Endothelial cell of umbilical vein (primary cell): ENCODE data around the gene LRCH3. TPM values are rescaled to one million over a fixed set of nuclear protein-coding genes. Genes with fewer than 3 reads are reported as not detected.

Source experiments
- BruUV-seq: library from RNA; stranded (reverse); fragments of 400-500 nt; replicated peaks from 2 replicates; lab custom pipeline; 2021; lab: Mats Ljungman, UMichigan
- CTCF ChIA-PET: fragments of 300-600, 350-600 bp; sonication (Branson Sonifier 250); formaldehyde crosslinking; loops from one replicate; lab custom pipeline; 2021; ENCODE audit warnings: antibody characterized with exemption, inconsistent platforms; lab: Charles Lee
- POLR2A ChIA-PET: fragments of 300-600, 350-600 bp; sonication (Branson Sonifier 250); formaldehyde crosslinking; loops from one replicate; lab custom pipeline; 2021; ENCODE audit warnings: antibody characterized with exemption, inconsistent platforms; lab: Charles Lee
- DNase-seq: peaks from one replicate; pipeline ENCODE4 v3.0.0-alpha.2; 2011; ENCODE audit warnings: low read depth, low spot score
- FAIRE-seq: peaks from 2 replicates; lab custom pipeline; 2011; peaks lifted over from hg19 to GRCh38; lab: Jason Lieb, UNC
- H2AFZ ChIP-seq: 2 replicates; pipeline ENCODE4 v1.6.0; 2012; ENCODE audit warnings: low read depth, low read length, control low read depth, inconsistent platforms
- H3K27ac ChIP-seq: 2 replicates; pipeline ENCODE4 v1.5.1; 2011; ENCODE audit warnings: low read depth, mild to moderate bottlenecking, control low read depth, low read length, moderate library complexity; ENCODE audit not compliant: insufficient read depth
- H3K27me3 ChIP-seq, 2 experiments: 2 replicates each; pipeline versions ENCODE4 v1.6.0 to v1.6.1; 2011; ENCODE audit warnings: low read length in 2 of 2, mixed read lengths in 1 of 2; ENCODE audit not compliant: control insufficient read depth in 2 of 2, insufficient read depth in 2 of 2
- H3K36me3 ChIP-seq, 2 experiments: 2 replicates in 1 of 2; 3 replicates in 1 of 2; pipeline ENCODE4 v1.5.1; 2011; ENCODE audit warnings: low read length in 2 of 2, mild to moderate bottlenecking in 1 of 2, moderate library complexity in 1 of 2; ENCODE audit not compliant: control insufficient read depth in 2 of 2, insufficient read depth in 2 of 2; ENCODE audit errors: extremely low read depth in 1 of 2
- H3K4me1 ChIP-seq: 3 replicates; pipeline ENCODE4 v1.5.1; 2011; ENCODE audit warnings: mild to moderate bottlenecking, low read length; ENCODE audit not compliant: control insufficient read depth, insufficient read depth; ENCODE audit errors: extremely low read depth
- H3K4me2 ChIP-seq: 2 replicates; pipeline ENCODE4 v1.6.1; 2011; ENCODE audit warnings: low read length, control low read depth, mixed read lengths; ENCODE audit not compliant: insufficient read depth
- H3K4me3 ChIP-seq, 3 experiments: fragments of 200-600 bp in 1 of 3; sonication (generic), shearing (Covaris generic) in 1 of 3; replicated peaks in 1 of 3; 2 replicates each; pipeline ENCODE4 v1.5.1; 2011 to 2016; ENCODE audit warnings: control low read depth in 3 of 3, low read length in 3 of 3, mild to moderate bottlenecking in 2 of 3, inconsistent platforms in 1 of 3, low read depth in 1 of 3, moderate library complexity in 1 of 3; ENCODE audit not compliant: insufficient read depth in 1 of 3
- H3K79me2 ChIP-seq: 2 replicates; pipeline ENCODE4 v1.6.0; 2012; ENCODE audit warnings: low read length, inconsistent platforms; ENCODE audit not compliant: control insufficient read depth, insufficient read depth
- H3K9ac ChIP-seq: replicated peaks from 2 replicates; pipeline ENCODE3; 2011; ENCODE audit warnings: low read length, control low read depth; ENCODE audit not compliant: insufficient read depth; ENCODE audit errors: extremely low read depth
- H3K9me1 ChIP-seq: replicated peaks from 3 replicates; pipeline ENCODE4 v1.6.0; 2011; ENCODE audit warnings: mild to moderate bottlenecking, low read length; ENCODE audit not compliant: control insufficient read depth, insufficient read depth; ENCODE audit errors: extremely low read depth
- H3K9me3 ChIP-seq: replicated peaks from 2 replicates; pipeline ENCODE4 v1.5.1; 2012; ENCODE audit warnings: low read length, inconsistent platforms; ENCODE audit not compliant: control insufficient read depth, insufficient read depth
- H4K20me1 ChIP-seq: replicated peaks from 2 replicates; pipeline ENCODE3; 2011; ENCODE audit warnings: mild to moderate bottlenecking, low read length; ENCODE audit not compliant: control insufficient read depth, insufficient read depth; ENCODE audit errors: extremely low read depth
- CTCF ChIP-seq, 2 donors: IDR thresholded peaks; 1 replicate in 1 of 2; 2 replicates in 1 of 2; pipeline ENCODE4 v1.5.1; 2011; ENCODE audit warnings: low read length in 2 of 2, mild to moderate bottlenecking in 2 of 2, moderate library complexity in 2 of 2, control low read depth in 1 of 2, inconsistent platforms in 1 of 2, low read depth in 1 of 2; ENCODE audit not compliant: insufficient read depth in 1 of 2; ENCODE audit errors: extremely low read depth in 1 of 2
- EZH2 ChIP-seq: IDR thresholded peaks from 2 replicates; pipeline ENCODE4 v1.6.1; 2012; ENCODE audit warnings: borderline replicate concordance, low read depth, mild to moderate bottlenecking, moderate library complexity, low read length, inconsistent platforms; ENCODE audit not compliant: severe bottlenecking
- FOS ChIP-seq: IDR thresholded peaks from 2 replicates; pipeline ENCODE4 v1.6.1; 2011; ENCODE audit warnings: mild to moderate bottlenecking, low read length, moderate library complexity, borderline replicate concordance; ENCODE audit not compliant: insufficient read depth
- GATA2 ChIP-seq: IDR thresholded peaks from 2 replicates; pipeline ENCODE4 v1.7.0; 2011; ENCODE audit warnings: low read depth, mild to moderate bottlenecking, moderate library complexity, mixed read lengths, low read length; ENCODE audit not compliant: insufficient read length, insufficient read depth
- JUN ChIP-seq: IDR thresholded peaks from 2 replicates; pipeline ENCODE4 v1.6.1; 2011; ENCODE audit warnings: borderline replicate concordance, low read depth; ENCODE audit not compliant: insufficient read length, insufficient read depth
- MAX ChIP-seq: IDR thresholded peaks from 2 replicates; pipeline ENCODE4 v1.6.1; 2011; ENCODE audit not compliant: insufficient read depth, insufficient read length
- MYC ChIP-seq: IDR thresholded peaks from one replicate; pipeline ENCODE4 v1.6.1; 2011; ENCODE audit warnings: mild to moderate bottlenecking, low read depth, low read length
- POLR2A ChIP-seq: IDR thresholded peaks from 2 replicates; pipeline ENCODE4 v1.6.1; 2012; ENCODE audit warnings: low read depth, mild to moderate bottlenecking, control low read depth, low read length
- POLR2AphosphoS5 ChIP-seq: IDR thresholded peaks from 2 replicates; pipeline ENCODE4 v1.6.1; 2012; ENCODE audit warnings: low read depth, mild to moderate bottlenecking, control low read depth, low read length, moderate library complexity; ENCODE audit not compliant: insufficient read depth
- dilution Hi-C: fragments of 300-500 bp; cut with MboI; formaldehyde crosslinking; loops from one replicate; pipeline ENCODE4 v1.15.0; 2019; ENCODE audit warnings: low sequenced_read_pairs; ENCODE audit not compliant: extremely low pct_ligation_motif_present
- intact Hi-C: fragments of 100-400 bp; cut with micrococcal nuclease; formaldehyde crosslinking; loops from one replicate; pipeline ENCODE4 v1.10.0; 2022
- polyA plus RNA-seq, 4 experiments: library from polyadenylated mRNA; depleted of rRNA in 3 of 4; stranded (reverse) in 3 of 4; unstranded in 1 of 4; fragments of >200 nt; gene quantifications; 2 replicates each; pipeline versions ENCODE4 v1.2.1 to v1.2.3, GENCODE V29; 2011 to 2012; ENCODE audit warnings: missing spikeins in 1 of 4
- total RNA-seq: library from RNA; stranded (reverse); gene quantifications from 2 replicates; pipeline ENCODE4 v1.2.3, GENCODE V29; 2021

Gene LRCH3
- total and polyA plus RNA-seq, 2 donors (not counting 3 experiments of a cell fraction or from before 2014, with no cell fraction given) = 43.9 to 60.3 TPM

- Histone ChIP-seq H3K4me2 (no peak overlapping the region), H3K9me3 (no peaks in the 10 kb centered on the region), H3K27ac (no peak overlapping the region), H2AFZ (no peak overlapping the region), H3K4me3 (no peak overlapping the region), H3K9ac (no peak overlapping the region), H3K4me1 (no peaks in the 10 kb centered on the region), H3K9me1 (no peaks in the 10 kb centered on the region), H3K36me3 (no peaks in the 10 kb centered on the region), H3K79me2 (peaks cover 80% of the 10 kb centered on the region), H3K27me3 (no peaks in the 10 kb centered on the region), H4K20me1 (peaks cover 4% of the 10 kb centered on the region)
- POLR2A ChIA-PET = interaction anchor here (0.6 kb wide), 1 partner anchor 17 kb away, joined by 3 read pairs; no protein-coding TSS in a partner anchor
- intact Hi-C loops (no loop called here), dilution Hi-C loops (no loop called here)
- BruUV-seq = no TSS peak
- CTCF ChIA-PET = interaction anchor here (1.0 to 1.4 kb wide), 2 partner anchors 8 to 14 kb away, joined by 4 to 5 read pairs; no protein-coding TSS in a partner anchor
- TF ChIP-seq EZH2 (no peak), FOS (no peak), MAX (no peak), JUN (no peak), CTCF (IDR thresholded peaks at IDR 0.05; ENCODE audit: extremely low read depth in 1 of 2, insufficient read depth in 1 of 2, low read depth in 1 of 2, low read length in 2 of 2) (no peak), MYC (no peak), POLR2A (no peak), GATA2 (no peak), POLR2AphosphoS5 (no peak)
- no peak for FAIRE-seq
- no peak for DNase-seq
Measured at GRCh38 chr3:197809356-197810020, 18.4 kb downstream of the LRCH3 start.
